Amniotic epithelial cell (primary cell): Measurements from ENCODE around the gene CDPF1.
A peak's percentile ranks its signal among the peaks of the same experiment; 100 is the strongest.
"Not testable (repeated sequence)": the region's sequence is repeated elsewhere in the genome, so short reads cannot be mapped to it uniquely, and the experiment has no call there.

Experiments
- DNase-seq: peaks from one replicate; pipeline ENCODE4 v3.0.0-alpha.2; 2010; ENCODE audit warnings: low read depth

CDPF1 gene

GRCh38 chr22:46224898-46225290 lies 25.2 kb downstream of the CDPF1 start:
- no peak for DNase-seq

GRCh38 chr22:46224044-46224897 lies 25.8 kb downstream of the CDPF1 start:
- DNase-seq = no peak

DNA sequence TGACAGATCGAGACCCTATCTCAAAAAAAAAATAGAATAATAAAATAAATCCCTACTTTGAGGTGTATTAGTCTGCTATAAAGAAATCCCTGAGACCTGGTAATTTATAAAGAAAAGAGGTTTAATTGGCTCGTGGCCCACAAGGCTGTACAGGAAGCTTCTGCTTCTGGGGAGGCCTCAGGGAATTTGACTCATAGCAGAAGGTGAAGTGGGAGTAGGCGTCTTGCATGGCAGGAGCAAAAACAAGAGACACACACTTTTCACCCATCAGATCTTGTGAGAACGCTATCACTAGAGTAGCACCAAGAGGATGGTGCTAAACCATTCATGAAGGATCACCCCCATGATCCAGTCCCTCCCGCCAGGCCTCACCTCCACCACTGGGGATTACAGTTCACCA lies 29.2 kb downstream of the CDPF1 start:
- no peak for DNase-seq

- no peak for DNase-seq
Observed at GRCh38 chr22:46219636-46220035, 30.5 kb downstream of the CDPF1 start.

- no peak for DNase-seq
Observed at GRCh38 chr22:46214616-46215015, 35.5 kb downstream of the CDPF1 start.

DNA sequence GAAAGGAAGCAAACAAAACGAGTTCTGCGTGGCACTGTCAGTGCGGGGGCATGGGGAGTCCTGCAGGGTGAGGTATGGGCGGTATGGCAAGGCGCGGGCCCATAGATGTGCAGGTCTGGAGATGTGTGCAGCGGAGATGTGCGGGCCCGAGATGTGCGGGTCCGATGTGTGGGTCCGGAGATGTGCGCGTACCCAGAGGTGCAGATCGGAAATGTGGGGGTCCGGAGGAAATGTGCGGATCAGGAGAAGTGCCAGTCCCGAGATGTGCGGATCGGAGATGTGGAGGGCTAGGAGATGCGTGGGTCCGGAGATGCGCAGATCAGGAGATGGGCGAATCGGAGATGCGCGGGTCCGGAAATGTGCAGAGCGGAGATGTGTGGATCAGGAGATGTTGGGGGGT lies 35.9 kb downstream of the CDPF1 start:
- DNase-seq = no peak

DNA sequence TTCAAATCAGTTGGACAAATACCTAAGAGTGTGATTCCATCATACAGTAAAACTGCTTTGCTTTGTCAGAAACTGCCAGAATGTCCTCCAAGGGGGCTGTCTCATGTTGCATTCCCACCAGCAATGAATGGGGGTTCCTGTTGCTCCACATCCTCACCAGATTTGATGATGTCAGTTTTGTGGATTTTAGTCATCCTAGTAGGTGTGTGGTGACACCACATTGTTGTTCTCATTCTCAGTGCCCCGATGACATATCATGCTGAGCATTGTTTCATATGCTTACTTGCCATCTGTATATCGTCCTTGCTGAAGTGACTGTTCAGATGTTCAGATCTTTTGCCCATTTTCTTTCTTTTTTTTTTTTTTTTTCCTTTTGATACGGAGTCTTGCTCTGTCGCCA lies 37.0 kb downstream of the CDPF1 start:
- no peak for DNase-seq

DNA sequence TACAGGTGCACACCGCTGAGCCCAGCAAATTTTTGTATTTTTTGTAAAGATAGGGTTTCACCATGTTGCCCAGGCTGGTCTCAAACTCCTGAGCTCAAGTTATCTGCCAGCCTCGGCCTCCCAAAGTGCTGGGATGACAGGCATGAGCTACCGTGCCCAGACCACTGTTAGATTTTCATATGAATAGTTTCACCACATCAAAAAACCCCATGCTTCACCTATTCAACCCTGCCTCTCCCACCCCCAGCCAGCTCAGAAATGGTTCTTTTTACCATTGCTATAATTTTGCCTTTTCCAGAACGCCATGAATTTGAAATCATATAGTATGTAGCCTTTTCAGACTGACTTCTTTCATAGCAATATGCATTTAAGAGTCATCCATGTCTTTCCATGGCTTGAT lies 37.9 kb downstream of the CDPF1 start:
- no peak for DNase-seq

- DNase-seq = peak; percentile 10
Observed at GRCh38 chr22:46209262-46209661, 40.8 kb downstream of the CDPF1 start.

GRCh38 chr22:46203601-46203980 lies 46.5 kb downstream of the CDPF1 start:
- no peak for DNase-seq

DNA sequence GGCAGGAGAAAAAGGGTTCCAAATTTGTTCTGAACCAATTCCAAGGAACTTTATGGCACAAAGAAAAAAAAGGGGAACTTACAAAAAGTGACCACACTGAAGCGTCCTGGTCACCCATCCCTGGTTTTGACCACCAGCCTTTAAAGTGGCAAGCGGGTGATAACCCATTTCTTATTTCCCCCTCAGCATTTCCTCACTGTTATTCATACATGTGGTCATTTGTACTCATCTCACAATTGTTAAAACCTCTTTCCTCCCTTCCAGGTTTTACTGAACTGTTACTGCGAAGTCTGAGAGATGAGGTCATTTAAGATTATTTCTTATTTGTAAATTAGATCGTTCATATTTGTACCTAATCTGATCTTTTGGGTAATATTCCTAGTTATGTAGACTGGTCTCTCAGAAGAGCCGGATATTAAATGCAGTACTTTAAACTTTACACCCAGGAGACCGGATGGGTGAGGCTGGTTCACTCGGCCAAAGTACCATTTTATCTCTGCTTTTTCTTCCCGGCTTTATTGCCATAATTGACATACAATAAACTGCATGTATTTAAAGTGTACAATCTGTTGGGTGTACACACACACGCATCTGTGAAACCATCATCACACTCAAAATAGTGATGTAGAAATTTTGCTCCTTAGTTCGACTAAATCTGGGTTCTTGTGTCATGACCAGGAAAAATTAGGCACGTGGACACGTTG lies 47.0 kb downstream of the CDPF1 start:
- DNase-seq = no peak

- no peak for DNase-seq
Observed at GRCh38 chr22:46201059-46201757, 48.9 kb downstream of the CDPF1 start.

DNA sequence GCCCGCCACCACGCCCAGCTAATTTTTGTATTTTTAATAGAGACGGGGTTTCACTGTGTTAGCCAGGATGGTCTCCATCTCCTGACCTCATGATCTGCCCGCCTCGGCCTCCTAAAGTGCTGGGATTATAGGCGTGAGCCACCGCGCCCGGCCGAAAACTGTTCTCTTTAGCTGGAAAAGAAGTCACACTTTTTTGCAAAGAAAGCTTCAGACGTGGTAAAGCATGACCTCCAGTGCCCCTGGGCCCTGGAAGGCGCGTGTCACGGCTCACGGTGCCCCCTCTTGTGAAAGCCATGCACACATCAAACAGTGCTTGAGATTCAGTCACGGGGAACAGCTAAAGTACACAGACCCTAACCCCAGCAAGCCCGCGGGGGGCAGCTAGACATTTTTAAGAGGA lies 51.3 kb downstream of the CDPF1 start:
- not testable (repeated sequence) for DNase-seq

GRCh38 chr22:46198274-46198673 lies 51.8 kb downstream of the CDPF1 start:
- DNase-seq = no peak

DNA sequence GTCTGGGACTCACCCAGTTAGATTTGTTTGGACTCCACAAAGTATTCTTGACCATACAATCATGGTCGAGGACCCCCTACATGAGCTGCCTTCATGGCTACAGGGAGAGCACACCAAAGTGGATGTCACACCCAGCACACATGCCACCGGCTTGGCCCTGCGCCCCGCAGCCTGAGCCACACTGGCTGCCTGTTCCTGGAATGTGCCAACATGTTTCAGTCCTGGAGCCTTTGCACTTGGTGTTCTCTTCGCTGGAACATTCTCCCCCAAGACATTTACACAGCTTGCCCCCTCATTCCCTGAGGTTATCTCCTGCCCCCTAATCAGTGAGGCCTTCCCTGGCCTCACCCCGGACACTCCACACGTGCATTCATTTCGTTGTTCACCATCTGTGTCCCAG lies 53.8 kb downstream of the CDPF1 start:
- no peak for DNase-seq

DNA sequence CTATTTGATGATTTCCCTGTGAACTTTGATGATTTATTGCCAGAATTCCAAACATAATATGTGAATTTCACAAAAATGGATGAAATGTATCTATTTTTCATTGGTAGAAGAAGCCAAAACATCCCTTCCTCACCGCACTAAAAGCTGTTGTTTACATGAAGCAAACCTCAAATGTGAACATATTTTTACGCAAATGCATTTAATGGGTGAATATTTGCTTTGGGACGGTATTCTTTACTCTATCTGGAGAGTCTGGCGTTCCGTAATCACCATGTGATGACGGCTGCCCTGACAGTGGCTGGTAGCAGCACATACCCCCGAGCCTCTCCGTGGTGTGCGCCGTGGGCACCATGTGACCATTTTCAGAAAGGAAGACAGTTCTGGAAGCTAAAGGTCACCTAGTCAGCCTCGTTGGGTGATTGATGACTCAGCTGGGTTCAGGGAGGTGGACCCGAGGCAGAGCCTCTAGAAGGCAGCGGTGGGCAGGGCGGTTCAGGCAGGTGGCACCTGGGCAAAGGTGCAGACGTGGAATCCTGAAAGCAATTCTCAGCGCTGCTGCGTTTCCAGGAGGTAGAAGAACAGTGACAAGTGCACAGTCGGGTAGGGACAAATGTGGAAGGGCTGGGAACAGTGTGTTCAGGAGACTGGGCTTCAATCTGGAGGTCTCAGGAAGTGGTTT lies 54.5 kb downstream of the CDPF1 start:
- DNase-seq = peak; percentile 84
